HepG2 (cell line): ENCODE data around the gene ZSWIM8. TPM values are rescaled to one million over a fixed set of nuclear protein-coding genes. Genes with fewer than 3 reads are reported as not detected.

Experiments used
- ATAC-seq: fragments of 200-7000 bp; cut with Tn5 transposase; 3 replicates; pipeline ENCODE4 v1.9.1; 2020; ENCODE audit warnings: mild to moderate bottlenecking, moderate library complexity
- BruUV-seq: library from RNA; stranded (reverse); fragments of 400-500 nt; replicated peaks from 2 replicates; lab custom pipeline; 2021; lab: Mats Ljungman, UMichigan
- CTCF ChIA-PET: fragments of 300-600 bp; formaldehyde crosslinking; extraction: SDS; loops from one replicate; lab custom pipeline; 2021; ENCODE audit warnings: low total read pairs, inconsistent platforms, low intra/inter-chr PET ratio; lab: Yijun Ruan, JAX
- POLR2A ChIA-PET: fragments of 350-600 bp; sonication (Branson Sonifier 250); formaldehyde crosslinking; loops from one replicate; lab custom pipeline; 2020; ENCODE audit warnings: antibody characterized with exemption, inconsistent platforms; lab: Yijun Ruan, JAX
- DNase-seq: peaks from one replicate; pipeline ENCODE4 v3.0.0-alpha.2; 2015; ENCODE audit warnings: low spot score
- FAIRE-seq: peaks from 3 replicates; lab custom pipeline; 2011; peaks lifted over from hg19 to GRCh38; lab: Jason Lieb, UNC
- H2AFZ ChIP-seq: one replicate; pipeline ENCODE4 v1.6.1; 2011; ENCODE audit warnings: low read length, inconsistent platforms
- H3K27ac ChIP-seq: fragments of 300-600 bp; 3 replicates; pipeline ENCODE4 v1.8.0; 2011; ENCODE audit warnings: mixed run types, mild to moderate bottlenecking, mixed read lengths, low read length, inconsistent platforms; ENCODE audit not compliant: insufficient read depth; ENCODE audit errors: extremely low read length
- H3K27me3 ChIP-seq, 2 experiments: fragments of 200-600 bp in 1 of 2; 2 replicates in 1 of 2; 3 replicates in 1 of 2; pipeline versions ENCODE4 v1.6.0 to v1.8.0; 2011; ENCODE audit warnings: low read length in 2 of 2, mild to moderate bottlenecking in 2 of 2, moderate library complexity in 2 of 2, inconsistent platforms in 1 of 2; ENCODE audit not compliant: insufficient read depth in 2 of 2, control insufficient read depth in 1 of 2
- H3K36me3 ChIP-seq, 2 experiments: fragments of 200-600 bp in 1 of 2; replicated peaks in 1 of 2; 2 replicates in 1 of 2; 3 replicates in 1 of 2; pipeline versions ENCODE4 v1.5.1 to v1.8.0; 2011; ENCODE audit warnings: low read length in 2 of 2, inconsistent platforms in 1 of 2; ENCODE audit not compliant: insufficient read depth in 2 of 2, control insufficient read depth in 1 of 2
- H3K4me1 ChIP-seq: 2 replicates; pipeline ENCODE4 v1.5.1; 2012; ENCODE audit warnings: low read length, inconsistent platforms; ENCODE audit not compliant: insufficient read depth
- H3K4me2 ChIP-seq: 2 replicates; pipeline ENCODE4 v1.6.0; 2011; ENCODE audit warnings: low read depth, low read length, inconsistent platforms
- H3K4me3 ChIP-seq, 3 experiments: fragments of 200-600 bp in 1 of 3; sonication (generic), shearing (Covaris generic) in 1 of 3; replicated peaks in 1 of 3; 2 replicates each; pipeline ENCODE4 v1.5.1; 2011 to 2016; ENCODE audit warnings: low read length in 3 of 3, inconsistent platforms in 2 of 3, low read depth in 2 of 3, mild to moderate bottlenecking in 2 of 3, control low read depth in 1 of 3, mixed read lengths in 1 of 3; ENCODE audit not compliant: insufficient read depth in 1 of 3
- H3K79me2 ChIP-seq: one replicate; pipeline ENCODE4 v1.6.1; 2011; ENCODE audit warnings: low read length, inconsistent platforms; ENCODE audit not compliant: insufficient read depth
- H3K9ac ChIP-seq: 2 replicates; pipeline ENCODE4 v1.6.0; 2011; ENCODE audit warnings: mild to moderate bottlenecking, low read depth, low read length, inconsistent platforms; ENCODE audit not compliant: insufficient read depth
- H3K9me3 ChIP-seq: 2 replicates; pipeline ENCODE4 v1.5.1; 2012; ENCODE audit warnings: mild to moderate bottlenecking, low read length
- H4K20me1 ChIP-seq: 2 replicates; pipeline ENCODE4 v1.6.0; 2011; ENCODE audit warnings: inconsistent platforms, mild to moderate bottlenecking, low read length, moderate library complexity; ENCODE audit not compliant: insufficient read depth
- SYNCRIP ChIP-seq: fragments of 200-400 bp; formaldehyde crosslinking; IDR thresholded peaks from 2 replicates; pipeline ENCODE4 v1.6.1; 2018; ENCODE audit warnings: mild to moderate bottlenecking, low read depth, low read length; ENCODE audit not compliant: insufficient read depth
- TEAD2 ChIP-seq: sonication (generic); formaldehyde crosslinking; IDR thresholded peaks from 2 replicates; pipeline ENCODE4 v1.9.0; 2021; ENCODE audit warnings: missing genetic modification reagents
- TEAD3 ChIP-seq: optimal IDR thresholded peaks from 2 replicates; pipeline ENCODE3; 2016; ENCODE audit warnings: borderline replicate concordance
- ZNF253 ChIP-seq: sonication (generic); formaldehyde crosslinking; IDR thresholded peaks from 2 replicates; pipeline ENCODE4 v1.8.0; 2022; ENCODE audit warnings: mild to moderate bottlenecking, missing genetic modification reagents, borderline replicate concordance
- ZNF530 ChIP-seq: sonication (generic); formaldehyde crosslinking; IDR thresholded peaks from 2 replicates; pipeline ENCODE4 v1.5.0; 2020; ENCODE audit warnings: low read depth, mild to moderate bottlenecking, missing genetic modification reagents
- ZNF552 ChIP-seq: sonication (generic); formaldehyde crosslinking; IDR thresholded peaks from 2 replicates; pipeline ENCODE4 v1.9.0; 2022; ENCODE audit warnings: missing genetic modification reagents, mild to moderate bottlenecking, borderline replicate concordance
- WGBS: methylation state at CpG from one replicate; pipeline ENCODE4 v1.1.6; 2017; ENCODE audit warnings: low lambda C conversion rate; 5-methylcytosine and 5-hydroxymethylcytosine counted together
- in situ Hi-C: cut with HindIII; loops from 2 replicates; pipeline ENCODE4 v1.10.0; 2017; ENCODE audit warnings: low pct_unique_long_range_greater_than_20kb; ENCODE audit not compliant: extremely low pct_ligation_motif_present
- intact Hi-C: fragments of 100-400 bp; cut with micrococcal nuclease; formaldehyde crosslinking; loops from one replicate; pipeline ENCODE4 v1.10.0; 2022; ENCODE audit not compliant: unreplicated experiment
- polyA plus RNA-seq, 8 experiments: library from polyadenylated mRNA; depleted of rRNA in 3 of 8; stranded (reverse) in 7 of 8; unstranded in 1 of 8; fragments of >200 nt; fragmentation: Illumina TruSeq in 4 of 8; extraction: Trizol in 4 of 8; gene quantifications; 2 replicates each; pipeline versions ENCODE4 v1.2.1 to v1.2.3, GENCODE V29; 2011 to 2016; ENCODE audit warnings: low read depth in 4 of 8, missing spikeins in 1 of 8, mixed read lengths in 1 of 8; ENCODE audit not compliant: insufficient read depth in 1 of 8
- total RNA-seq, 5 experiments: library from RNA; depleted of rRNA; stranded (reverse); fragments of >200 nt; fragmentation: Illumina TruSeq; extraction: Trizol; gene quantifications; 2 replicates each; pipeline ENCODE4 v1.2.3, GENCODE V29; 2016; ENCODE audit warnings: low read depth in 1 of 5
- TF ChIP-seq, protein P1 (sequence below): sonication (generic); formaldehyde crosslinking; IDR thresholded peaks from 2 replicates; pipeline ENCODE4 v1.9.0; 2021; ENCODE audit warnings: missing genetic modification reagents, mild to moderate bottlenecking, borderline replicate concordance
- TF ChIP-seq, protein P2 (sequence below): sonication (generic); formaldehyde crosslinking; IDR thresholded peaks from 2 replicates; pipeline ENCODE4 v1.8.0; 2022; ENCODE audit warnings: missing genetic modification reagents, mild to moderate bottlenecking, inconsistent platforms, borderline replicate concordance

The ZSWIM8 gene
- total and polyA plus RNA-seq, 2 of the 13 experiments (the other 11 are each of a cell fraction or from before 2014, with no cell fraction given), result 39.9 to 98.2 TPM

DNA sequence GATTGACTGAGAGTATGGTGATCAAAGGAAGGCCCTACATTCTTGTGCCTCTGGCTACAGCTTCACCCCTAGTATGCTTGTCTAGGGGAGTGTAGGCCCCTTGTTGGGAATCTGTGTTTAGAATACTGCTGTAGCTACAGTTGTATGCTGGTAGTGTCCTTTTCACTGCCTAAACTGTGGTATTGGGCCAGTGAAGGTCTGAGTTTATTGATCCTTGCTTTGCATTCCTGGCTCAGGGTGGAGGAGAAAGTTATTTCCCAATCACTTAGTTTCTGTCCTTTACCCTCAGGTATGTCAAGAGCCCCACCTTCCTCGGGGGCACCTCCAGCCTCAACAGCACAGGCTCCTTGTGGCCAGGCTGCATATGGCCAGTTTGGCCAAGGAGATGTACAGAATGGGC lies 34.6 kb upstream of the ZSWIM8 start:
- ATAC-seq (peak; percentile 80), FAIRE-seq (no peak), DNase-seq (no peak)
- CTCF ChIA-PET, result no interaction called here
- H3K27me3 ChIP-seq, result no peaks in the 10 kb centered on the region
- no peak overlapping the region for H2AFZ ChIP-seq
- in situ Hi-C loops, result no loop called here
- H4K20me1 ChIP-seq, result no peaks in the 10 kb centered on the region
- intact Hi-C loops, result no loop called here
- H3K4me1 ChIP-seq, result peaks cover 32% of the 10 kb centered on the region
- no TSS peak for BruUV-seq
- H3K4me2 ChIP-seq, result no peak overlapping the region
- no peak overlapping the region for H3K4me3 ChIP-seq
- H3K9me3 ChIP-seq, result no peaks in the 10 kb centered on the region
- peaks cover 11 to 65% of the 10 kb centered on the region in 2 experiments for H3K36me3 ChIP-seq
- no peak overlapping the region for H3K9ac ChIP-seq
- 17% methylated on average over 1 of the region's 1 CpG for WGBS
- H3K27ac ChIP-seq, result no peak overlapping the region
- TF ChIP-seq ZNF530 (CRISPR knock-in tag) (no peak), TEAD2 (CRISPR knock-in tag) (no peak), SYNCRIP (no peak), TEAD3 (CRISPR knock-in tag) (peak; percentile 31), ZNF552 (CRISPR knock-in tag) (no peak), ZNF253 (CRISPR knock-in tag) (no peak)
- TF ChIP-seq, protein P1, sequence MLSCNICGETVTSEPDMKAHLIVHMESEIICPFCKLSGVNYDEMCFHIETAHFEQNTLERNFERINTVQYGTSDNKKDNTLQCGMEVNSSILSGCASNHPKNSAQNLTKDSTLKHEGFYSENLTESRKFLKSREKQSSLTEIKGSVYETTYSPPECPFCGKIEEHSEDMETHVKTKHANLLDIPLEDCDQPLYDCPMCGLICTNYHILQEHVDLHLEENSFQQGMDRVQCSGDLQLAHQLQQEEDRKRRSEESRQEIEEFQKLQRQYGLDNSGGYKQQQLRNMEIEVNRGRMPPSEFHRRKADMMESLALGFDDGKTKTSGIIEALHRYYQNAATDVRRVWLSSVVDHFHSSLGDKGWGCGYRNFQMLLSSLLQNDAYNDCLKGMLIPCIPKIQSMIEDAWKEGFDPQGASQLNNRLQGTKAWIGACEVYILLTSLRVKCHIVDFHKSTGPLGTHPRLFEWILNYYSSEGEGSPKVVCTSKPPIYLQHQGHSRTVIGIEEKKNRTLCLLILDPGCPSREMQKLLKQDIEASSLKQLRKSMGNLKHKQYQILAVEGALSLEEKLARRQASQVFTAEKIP (CRISPR knock-in tag), result no peak
- TF ChIP-seq, protein P2, sequence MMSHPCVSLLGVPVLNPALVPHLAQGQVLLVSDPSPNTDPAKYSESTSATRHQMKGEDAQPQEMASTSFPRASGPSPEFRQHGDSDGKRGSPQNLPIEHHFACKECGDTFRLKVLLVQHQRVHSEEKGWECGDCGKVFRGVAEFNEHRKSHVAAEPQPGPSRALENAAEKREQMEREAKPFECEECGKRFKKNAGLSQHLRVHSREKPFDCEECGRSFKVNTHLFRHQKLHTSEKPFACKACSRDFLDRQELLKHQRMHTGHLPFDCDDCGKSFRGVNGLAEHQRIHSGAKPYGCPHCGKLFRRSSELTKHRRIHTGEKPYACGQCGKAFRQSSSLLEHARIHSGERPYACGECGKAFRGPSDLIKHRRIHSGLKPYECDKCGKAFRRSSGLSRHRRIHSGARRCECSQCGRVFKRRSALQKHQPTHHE (CRISPR knock-in tag), result no peak
- POLR2A ChIA-PET, result no interaction called here
- peaks cover 15% of the 10 kb centered on the region for H3K79me2 ChIP-seq
